Neuronal stem cell (in vitro differentiated cells): ENCODE results near the gene SAMD4A.

Experiments used
- DNase-seq: peaks from one replicate; pipeline ENCODE4 v3.0.0-alpha.2; 2013; ENCODE audit warnings: low spot score
- H2AFZ ChIP-seq: one replicate; pipeline ENCODE4 v1.6.1; 2013; ENCODE audit warnings: mild to moderate bottlenecking, low read length, inconsistent platforms
- H2AK5ac ChIP-seq: 2 replicates; pipeline ENCODE4 v1.6.1; 2013; ENCODE audit warnings: low read depth, mild to moderate bottlenecking, inconsistent platforms, low read length, moderate library complexity, mixed read lengths
- H2BK120ac ChIP-seq: 2 replicates; pipeline ENCODE4 v1.6.1; 2013; ENCODE audit warnings: low read depth, mild to moderate bottlenecking, inconsistent platforms, low read length, moderate library complexity, mixed read lengths
- H2BK12ac ChIP-seq: one replicate; pipeline ENCODE4 v1.6.1; 2013; ENCODE audit warnings: low read length, inconsistent platforms
- H2BK15ac ChIP-seq: 2 replicates; pipeline ENCODE4 v1.6.1; 2013; ENCODE audit warnings: mild to moderate bottlenecking, low read length, inconsistent platforms, mixed read lengths
- H2BK5ac ChIP-seq: one replicate; pipeline ENCODE4 v1.6.1; 2013; ENCODE audit warnings: inconsistent platforms, mild to moderate bottlenecking, low read length, moderate library complexity
- H3K14ac ChIP-seq: one replicate; pipeline ENCODE4 v1.6.1; 2013; ENCODE audit warnings: low read length, inconsistent platforms
- H3K18ac ChIP-seq: 2 replicates; pipeline ENCODE4 v1.6.1; 2013; ENCODE audit warnings: low read length, inconsistent platforms
- H3K23ac ChIP-seq: 2 replicates; pipeline ENCODE4 v1.6.1; 2013; ENCODE audit warnings: low read depth, mild to moderate bottlenecking, mixed read lengths, low read length, inconsistent platforms; ENCODE audit not compliant: poor library complexity
- H3K27ac ChIP-seq: replicated peaks from 3 replicates; pipeline ENCODE4 v1.5.1; 2013; ENCODE audit warnings: low read length, inconsistent platforms
- H3K27me3 ChIP-seq, 3 experiments: 2 replicates each; pipeline ENCODE4 v1.6.1; 2013; ENCODE audit warnings: low read length in 3 of 3, mild to moderate bottlenecking in 2 of 3, inconsistent platforms in 1 of 3, low read depth in 1 of 3, mixed read lengths in 1 of 3, moderate library complexity in 1 of 3; ENCODE audit not compliant: control insufficient read depth in 3 of 3, insufficient read depth in 3 of 3
- H3K36me3 ChIP-seq, 2 donors: replicated peaks in 1 of 2; 2 replicates each; pipeline ENCODE4 v1.6.1; 2013; ENCODE audit warnings: low read length in 2 of 2; ENCODE audit not compliant: control insufficient read depth in 2 of 2, insufficient read depth in 2 of 2
- H3K4ac ChIP-seq: 2 replicates; pipeline ENCODE4 v1.6.1; 2013; ENCODE audit warnings: inconsistent platforms, mild to moderate bottlenecking, low read length, moderate library complexity
- H3K4me1 ChIP-seq, 2 donors: 1 replicate in 1 of 2; 2 replicates in 1 of 2; pipeline ENCODE4 v1.6.1; 2013; ENCODE audit warnings: low read length in 2 of 2, low read depth in 1 of 2; ENCODE audit not compliant: control insufficient read depth in 2 of 2, insufficient read depth in 1 of 2
- H3K4me2 ChIP-seq: one replicate; pipeline ENCODE4 v1.6.1; 2013; ENCODE audit warnings: mild to moderate bottlenecking, low read length, inconsistent platforms; ENCODE audit not compliant: insufficient read depth, poor library complexity, severe bottlenecking
- H3K4me3 ChIP-seq, 2 donors: 2 replicates each; pipeline ENCODE4 v1.5.1; 2013; ENCODE audit warnings: low read length in 2 of 2, mild to moderate bottlenecking in 2 of 2, inconsistent platforms in 1 of 2, moderate library complexity in 1 of 2
- H3K79me1 ChIP-seq: one replicate; pipeline ENCODE4 v1.6.1; 2013; ENCODE audit warnings: low read depth, mild to moderate bottlenecking, inconsistent platforms, low read length, moderate library complexity
- H3K9ac ChIP-seq: one replicate; pipeline ENCODE4 v1.6.1; 2013; ENCODE audit warnings: mild to moderate bottlenecking, low read depth, low read length, inconsistent platforms; ENCODE audit not compliant: poor library complexity
- H3K9me3 ChIP-seq, 2 donors: replicated peaks in 1 of 2; 2 replicates each; pipeline versions ENCODE3 to v1.6.1; 2013; ENCODE audit warnings: low read length in 2 of 2, mild to moderate bottlenecking in 2 of 2, inconsistent platforms in 1 of 2, low read depth in 1 of 2, mixed read lengths in 1 of 2, moderate library complexity in 1 of 2; ENCODE audit not compliant: control insufficient read depth in 2 of 2, insufficient read depth in 1 of 2
- H4K8ac ChIP-seq: one replicate; pipeline ENCODE4 v1.6.1; 2013; ENCODE audit warnings: low read depth, mild to moderate bottlenecking, inconsistent platforms, low read length, moderate library complexity
- H4K91ac ChIP-seq: one replicate; pipeline ENCODE4 v1.6.1; 2013; ENCODE audit warnings: low read length, low read depth, mild to moderate bottlenecking, inconsistent platforms; ENCODE audit not compliant: poor library complexity
- WGBS, 2 donors: extraction: QIAGEN DNeasy Blood & Tissue Kit; methylation state at CpG; one replicate each; pipeline ENCODE4 v1.1.7; 2013; ENCODE audit warnings: missing lambda C conversion rate in 2 of 2, mixed read lengths in 1 of 2; ENCODE audit not compliant: insufficient read length in 2 of 2, insufficient replicate concordance in 1 of 2; ENCODE audit errors: extremely low coverage in 2 of 2; 5-methylcytosine and 5-hydroxymethylcytosine counted together

SAMD4A gene

GRCh38 chr14:54702492-54702891, 135.6 kb downstream of the SAMD4A start:
- Histone ChIP-seq H3K4ac (no peak overlapping the region), H3K18ac (no peak overlapping the region)
- WGBS, 2 donors, result no CpG with 5 or more reads among the region's 5 CpGs

GRCh38 chr14:54703082-54703481, 136.2 kb downstream of the SAMD4A start:
- no peak overlapping the region for H4K8ac ChIP-seq
- DNase-seq, result no peak
- no peak overlapping the region for H2AK5ac ChIP-seq
- H3K36me3 ChIP-seq, result peaks cover 4 to 14% of the 10 kb centered on the region in 2 donors
- no peak overlapping the region for H3K4me2 ChIP-seq
- no peaks in the 10 kb centered on the region for H3K9me3 ChIP-seq
- H3K23ac ChIP-seq, result no peak overlapping the region
- no peak overlapping the region for H2BK120ac ChIP-seq
- peak overlapping the region; percentile 49 for H3K18ac ChIP-seq
- no peak overlapping the region for H2AFZ ChIP-seq
- H3K9ac ChIP-seq, result no peak overlapping the region
- peaks cover 0 to 11% of the 10 kb centered on the region in 2 donors for H3K4me1 ChIP-seq
- no peak overlapping the region for H4K91ac ChIP-seq
- no peak overlapping the region for H2BK5ac ChIP-seq
- no peaks in the 10 kb centered on the region for H3K79me1 ChIP-seq
- H2BK15ac ChIP-seq, result no peak overlapping the region
- H3K4ac ChIP-seq, result no peak overlapping the region
- no CpG with 5 or more reads among the region's 5 CpGs for WGBS, 2 donors
- H3K4me3 ChIP-seq, result no peak overlapping the region
- H2BK12ac ChIP-seq, result no peak overlapping the region
- H3K27me3 ChIP-seq, result no peaks in the 10 kb centered on the region
- H3K14ac ChIP-seq, result no peak overlapping the region
- no peak overlapping the region for H3K27ac ChIP-seq

More at GRCh38 chr14:54702492-54702891, 135.6 kb downstream of the SAMD4A start:
- Histone ChIP-seq H2AFZ (no peak overlapping the region), H4K8ac (no peak overlapping the region), H2BK120ac (no peak overlapping the region), H2BK5ac (no peak overlapping the region), H3K36me3 (peaks cover 4 to 12% of the 10 kb centered on the region in 2 donors), H3K14ac (no peak overlapping the region), H3K4me2 (no peak overlapping the region), H3K27ac (no peak overlapping the region), H3K23ac (no peak overlapping the region), H3K4me1 (peaks cover 0 to 11% of the 10 kb centered on the region in 2 donors), H2BK15ac (no peak overlapping the region), H2AK5ac (no peak overlapping the region), H3K79me1 (no peaks in the 10 kb centered on the region), H3K4me3 (no peak overlapping the region), H3K9me3 (no peaks in the 10 kb centered on the region), H3K9ac (no peak overlapping the region), H4K91ac (no peak overlapping the region), H3K27me3 (no peaks in the 10 kb centered on the region), H2BK12ac (no peak overlapping the region)
- no peak for DNase-seq

- H4K91ac ChIP-seq, result no peak overlapping the region
- no peak overlapping the region for H3K14ac ChIP-seq
- no peak overlapping the region for H3K4me2 ChIP-seq
- H3K9ac ChIP-seq, result no peak overlapping the region
- peaks cover 0 to 8% of the 10 kb centered on the region in 2 donors for H3K4me1 ChIP-seq
- no peak overlapping the region for H3K23ac ChIP-seq
- H2AFZ ChIP-seq, result no peak overlapping the region
- no peak overlapping the region for H3K4me3 ChIP-seq
- H2BK15ac ChIP-seq, result no peak overlapping the region
- peaks cover 4 to 14% of the 10 kb centered on the region in 2 donors for H3K36me3 ChIP-seq
- no peak overlapping the region for H3K18ac ChIP-seq
- H3K79me1 ChIP-seq, result no peaks in the 10 kb centered on the region
- no peak overlapping the region for H2AK5ac ChIP-seq
- H3K9me3 ChIP-seq, result no peaks in the 10 kb centered on the region
- no peak overlapping the region for H4K8ac ChIP-seq
- no CpG with 5 or more reads among the region's 2 CpGs for WGBS, 2 donors
- H2BK120ac ChIP-seq, result no peak overlapping the region
- no peak overlapping the region for H3K27ac ChIP-seq
- DNase-seq, result no peak
- no peak overlapping the region for H2BK5ac ChIP-seq
- no peak overlapping the region for H2BK12ac ChIP-seq
- no peak overlapping the region for H3K4ac ChIP-seq
- no peaks in the 10 kb centered on the region for H3K27me3 ChIP-seq
Measured at GRCh38 chr14:54703724-54704123, 136.8 kb downstream of the SAMD4A start.

- H2BK15ac ChIP-seq, result no peak overlapping the region
- H2BK5ac ChIP-seq, result no peak overlapping the region
- WGBS, 2 donors, result no CpG with 5 or more reads among the region's 2 CpGs
- H3K27ac ChIP-seq, result no peak overlapping the region
- no peak overlapping the region for H2AK5ac ChIP-seq
- H3K23ac ChIP-seq, result no peak overlapping the region
- DNase-seq, result no peak
- no peak overlapping the region for H4K91ac ChIP-seq
- no peak overlapping the region for H2BK120ac ChIP-seq
- H4K8ac ChIP-seq, result no peak overlapping the region
- no peak overlapping the region for H3K4me2 ChIP-seq
- peaks cover 0 to 3% of the 10 kb centered on the region in 2 donors for H3K4me1 ChIP-seq
- no peaks in the 10 kb centered on the region for H3K9me3 ChIP-seq
- H3K36me3 ChIP-seq, result peaks cover 4 to 14% of the 10 kb centered on the region in 2 donors
- H3K4me3 ChIP-seq, result no peak overlapping the region
- no peak overlapping the region for H3K18ac ChIP-seq
- no peaks in the 10 kb centered on the region for H3K27me3 ChIP-seq
- H2AFZ ChIP-seq, result no peak overlapping the region
- H2BK12ac ChIP-seq, result no peak overlapping the region
- no peak overlapping the region for H3K14ac ChIP-seq
- H3K4ac ChIP-seq, result no peak overlapping the region
- H3K9ac ChIP-seq, result no peak overlapping the region
- no peaks in the 10 kb centered on the region for H3K79me1 ChIP-seq
Measured at GRCh38 chr14:54704768-54705167, 137.8 kb downstream of the SAMD4A start.
